ENCODE results near the gene F10. TPM values are rescaled to one million over a fixed set of nuclear protein-coding genes. Genes with fewer than 3 reads are reported as not detected.
A peak's percentile ranks its signal among the peaks of the same experiment; 100 is the strongest.

F10 gene
- total and polyA plus RNA-seq, 2 of the 13 experiments (the other 11 are each of a cell fraction or from before 2014, with no cell fraction given): 58.4 to 237 TPM

DNA sequence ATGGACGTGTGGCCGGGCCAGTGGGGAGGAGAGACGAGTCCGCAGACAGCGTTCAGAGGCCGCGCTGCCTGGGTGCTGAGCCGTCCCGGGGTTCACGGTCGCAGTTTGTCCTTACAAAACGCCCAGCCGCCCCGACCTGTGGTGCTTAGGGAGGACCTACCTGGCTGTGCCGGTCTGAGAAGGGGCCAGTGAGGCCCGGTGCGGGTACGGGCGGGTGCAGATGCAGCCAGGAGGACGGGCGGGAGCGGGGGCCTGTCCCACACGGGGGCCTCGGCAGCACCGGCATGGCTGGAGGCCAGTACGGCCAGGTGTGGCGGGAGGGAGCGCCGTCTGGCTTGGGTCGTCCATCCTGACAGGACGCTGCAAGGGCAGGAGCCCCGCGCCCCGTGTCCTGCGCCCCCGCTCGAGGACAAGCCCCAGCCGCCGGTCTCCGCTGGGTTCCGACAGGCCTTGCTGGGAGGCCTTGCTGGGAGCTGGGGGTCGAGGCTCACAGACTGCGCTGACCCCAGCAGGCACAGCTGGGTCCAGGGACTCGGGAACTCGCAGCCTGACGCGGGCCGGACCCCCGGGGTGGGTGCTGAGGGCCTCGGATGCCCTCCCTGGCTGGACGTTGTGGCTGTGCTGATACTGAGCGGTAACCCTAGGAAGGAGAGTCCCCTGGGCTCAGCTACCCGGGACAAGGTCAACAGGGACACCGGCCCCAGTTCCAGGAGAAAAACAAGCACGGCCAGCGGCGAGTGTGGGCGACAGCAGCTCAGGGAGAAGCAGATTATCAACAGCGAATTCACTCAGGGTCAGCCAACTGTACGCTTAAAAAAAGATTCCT is 30.6 kb downstream of the F10 start (continued):
- TF ChIP-seq ATF4 (CRISPR knock-in tag; IDR thresholded peaks at IDR 0.05) (no peak), KLF12 (CRISPR knock-in tag; IDR thresholded peaks at IDR 0.05; ENCODE audit: borderline replicate concordance) (no peak; the same call in 1 of the 2 replicates), ZNF205 (CRISPR knock-in tag; IDR thresholded peaks at IDR 0.05) (no peak), RBAK (CRISPR knock-in tag; IDR thresholded peaks at IDR 0.05) (no peak), ATF1 (CRISPR knock-in tag; IDR thresholded peaks at IDR 0.05) (no peak), ZNF329 (CRISPR knock-in tag; IDR thresholded peaks at IDR 0.05; ENCODE audit: low read depth) (peak; percentile 83), TARDBP (CRISPR knock-in tag; IDR thresholded peaks at IDR 0.05) (peak; percentile 48; the same call in 1 of the 2 replicates), POLR2A (IDR thresholded peaks at IDR 0.05; ENCODE audit: insufficient read depth in 1 of 2, low read depth in 2 of 2, low read length in 2 of 2) (peak in 1 of 2 experiments; percentile 42; a peak in 2 of 4 replicates), REPIN1 (CRISPR knock-in tag; IDR thresholded peaks at IDR 0.05; ENCODE audit: borderline replicate concordance, low read depth) (no peak), FOXC1 (CRISPR knock-in tag; IDR thresholded peaks at IDR 0.05; ENCODE audit: borderline replicate concordance) (no peak), ZNF496 (CRISPR knock-in tag; IDR thresholded peaks at IDR 0.05; ENCODE audit: insufficient replicate concordance) (no peak), ZSCAN31 (CRISPR knock-in tag; IDR thresholded peaks at IDR 0.05; ENCODE audit: low read depth) (no peak), ZNF768 (CRISPR knock-in tag; IDR thresholded peaks at IDR 0.05) (peak; percentile 50; the same call in 1 of the 2 replicates), PPARG (CRISPR knock-in tag; conservative IDR thresholded peaks at IDR 0.05) (no peak), PAWR (CRISPR knock-in tag; IDR thresholded peaks at IDR 0.05; ENCODE audit: borderline replicate concordance) (no peak; the same call in 1 of the 2 replicates), FOSL2 (CRISPR knock-in tag; IDR thresholded peaks at IDR 0.05) (no peak; the same call in 1 of the 2 replicates), ZNF136 (CRISPR knock-in tag; IDR thresholded peaks at IDR 0.05; ENCODE audit: low read depth) (no peak), ISL2 (CRISPR knock-in tag; IDR thresholded peaks at IDR 0.05) (no peak)
- TF ChIP-seq, protein P1, sequence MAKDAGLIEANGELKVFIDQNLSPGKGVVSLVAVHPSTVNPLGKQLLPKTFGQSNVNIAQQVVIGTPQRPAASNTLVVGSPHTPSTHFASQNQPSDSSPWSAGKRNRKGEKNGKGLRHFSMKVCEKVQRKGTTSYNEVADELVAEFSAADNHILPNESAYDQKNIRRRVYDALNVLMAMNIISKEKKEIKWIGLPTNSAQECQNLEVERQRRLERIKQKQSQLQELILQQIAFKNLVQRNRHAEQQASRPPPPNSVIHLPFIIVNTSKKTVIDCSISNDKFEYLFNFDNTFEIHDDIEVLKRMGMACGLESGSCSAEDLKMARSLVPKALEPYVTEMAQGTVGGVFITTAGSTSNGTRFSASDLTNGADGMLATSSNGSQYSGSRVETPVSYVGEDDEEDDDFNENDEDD (CRISPR knock-in tag; IDR thresholded peaks at IDR 0.05; ENCODE audit: borderline replicate concordance): no peak; the same call in 1 of the 2 replicates
- TF ChIP-seq, protein P2, sequence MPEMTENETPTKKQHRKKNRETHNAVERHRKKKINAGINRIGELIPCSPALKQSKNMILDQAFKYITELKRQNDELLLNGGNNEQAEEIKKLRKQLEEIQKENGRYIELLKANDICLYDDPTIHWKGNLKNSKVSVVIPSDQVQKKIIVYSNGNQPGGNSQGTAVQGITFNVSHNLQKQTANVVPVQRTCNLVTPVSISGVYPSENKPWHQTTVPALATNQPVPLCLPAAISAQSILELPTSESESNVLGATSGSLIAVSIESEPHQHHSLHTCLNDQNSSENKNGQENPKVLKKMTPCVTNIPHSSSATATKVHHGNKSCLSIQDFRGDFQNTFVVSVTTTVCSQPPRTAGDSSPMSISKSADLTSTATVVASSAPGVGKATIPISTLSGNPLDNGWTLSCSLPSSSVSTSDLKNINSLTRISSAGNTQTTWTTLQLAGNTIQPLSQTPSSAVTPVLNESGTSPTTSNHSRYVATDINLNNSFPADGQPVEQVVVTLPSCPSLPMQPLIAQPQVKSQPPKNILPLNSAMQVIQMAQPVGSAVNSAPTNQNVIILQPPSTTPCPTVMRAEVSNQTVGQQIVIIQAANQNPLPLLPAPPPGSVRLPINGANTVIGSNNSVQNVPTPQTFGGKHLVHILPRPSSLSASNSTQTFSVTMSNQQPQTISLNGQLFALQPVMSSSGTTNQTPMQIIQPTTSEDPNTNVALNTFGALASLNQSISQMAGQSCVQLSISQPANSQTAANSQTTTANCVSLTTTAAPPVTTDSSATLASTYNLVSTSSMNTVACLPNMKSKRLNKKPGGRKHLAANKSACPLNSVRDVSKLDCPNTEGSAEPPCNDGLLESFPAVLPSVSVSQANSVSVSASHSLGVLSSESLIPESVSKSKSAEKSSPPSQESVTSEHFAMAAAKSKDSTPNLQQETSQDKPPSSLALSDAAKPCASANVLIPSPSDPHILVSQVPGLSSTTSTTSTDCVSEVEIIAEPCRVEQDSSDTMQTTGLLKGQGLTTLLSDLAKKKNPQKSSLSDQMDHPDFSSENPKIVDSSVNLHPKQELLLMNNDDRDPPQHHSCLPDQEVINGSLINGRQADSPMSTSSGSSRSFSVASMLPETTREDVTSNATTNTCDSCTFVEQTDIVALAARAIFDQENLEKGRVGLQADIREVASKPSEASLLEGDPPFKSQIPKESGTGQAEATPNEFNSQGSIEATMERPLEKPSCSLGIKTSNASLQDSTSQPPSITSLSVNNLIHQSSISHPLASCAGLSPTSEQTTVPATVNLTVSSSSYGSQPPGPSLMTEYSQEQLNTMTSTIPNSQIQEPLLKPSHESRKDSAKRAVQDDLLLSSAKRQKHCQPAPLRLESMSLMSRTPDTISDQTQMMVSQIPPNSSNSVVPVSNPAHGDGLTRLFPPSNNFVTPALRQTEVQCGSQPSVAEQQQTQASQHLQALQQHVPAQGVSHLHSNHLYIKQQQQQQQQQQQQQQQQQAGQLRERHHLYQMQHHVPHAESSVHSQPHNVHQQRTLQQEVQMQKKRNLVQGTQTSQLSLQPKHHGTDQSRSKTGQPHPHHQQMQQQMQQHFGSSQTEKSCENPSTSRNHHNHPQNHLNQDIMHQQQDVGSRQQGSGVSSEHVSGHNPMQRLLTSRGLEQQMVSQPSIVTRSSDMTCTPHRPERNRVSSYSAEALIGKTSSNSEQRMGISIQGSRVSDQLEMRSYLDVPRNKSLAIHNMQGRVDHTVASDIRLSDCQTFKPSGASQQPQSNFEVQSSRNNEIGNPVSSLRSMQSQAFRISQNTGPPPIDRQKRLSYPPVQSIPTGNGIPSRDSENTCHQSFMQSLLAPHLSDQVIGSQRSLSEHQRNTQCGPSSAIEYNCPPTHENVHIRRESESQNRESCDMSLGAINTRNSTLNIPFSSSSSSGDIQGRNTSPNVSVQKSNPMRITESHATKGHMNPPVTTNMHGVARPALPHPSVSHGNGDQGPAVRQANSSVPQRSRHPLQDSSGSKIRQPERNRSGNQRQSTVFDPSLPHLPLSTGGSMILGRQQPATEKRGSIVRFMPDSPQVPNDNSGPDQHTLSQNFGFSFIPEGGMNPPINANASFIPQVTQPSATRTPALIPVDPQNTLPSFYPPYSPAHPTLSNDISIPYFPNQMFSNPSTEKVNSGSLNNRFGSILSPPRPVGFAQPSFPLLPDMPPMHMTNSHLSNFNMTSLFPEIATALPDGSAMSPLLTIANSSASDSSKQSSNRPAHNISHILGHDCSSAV (CRISPR knock-in tag; IDR thresholded peaks at IDR 0.05; ENCODE audit: borderline replicate concordance): no peak
